ENCODE results near the gene TSPAN18.

DNA sequence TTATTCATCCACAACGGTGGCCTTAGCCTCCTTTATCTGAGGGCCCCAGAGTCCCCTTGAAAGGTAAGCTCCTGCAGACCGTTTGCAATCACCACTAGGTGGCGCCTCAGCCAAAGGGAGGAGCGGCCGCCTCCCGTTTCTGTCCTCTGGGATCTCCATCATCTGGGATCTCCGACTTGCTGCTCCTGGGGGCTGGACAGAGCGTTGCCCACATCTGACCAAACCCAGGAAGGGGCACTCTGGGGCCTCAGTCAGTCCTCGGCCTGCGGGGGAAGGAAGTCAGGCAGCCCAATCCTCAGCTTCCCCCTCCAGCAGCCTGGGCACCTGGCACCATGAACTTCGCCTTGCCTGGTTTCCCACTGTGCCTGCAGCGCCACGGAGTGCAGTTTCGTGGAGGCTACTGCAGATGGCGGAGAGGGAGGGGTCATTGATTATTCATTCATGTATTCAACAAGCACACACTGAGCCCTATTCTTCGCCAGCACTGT is 200.5 kb downstream of the TSPAN18 start:
- TF ChIP-seq, protein P1, sequence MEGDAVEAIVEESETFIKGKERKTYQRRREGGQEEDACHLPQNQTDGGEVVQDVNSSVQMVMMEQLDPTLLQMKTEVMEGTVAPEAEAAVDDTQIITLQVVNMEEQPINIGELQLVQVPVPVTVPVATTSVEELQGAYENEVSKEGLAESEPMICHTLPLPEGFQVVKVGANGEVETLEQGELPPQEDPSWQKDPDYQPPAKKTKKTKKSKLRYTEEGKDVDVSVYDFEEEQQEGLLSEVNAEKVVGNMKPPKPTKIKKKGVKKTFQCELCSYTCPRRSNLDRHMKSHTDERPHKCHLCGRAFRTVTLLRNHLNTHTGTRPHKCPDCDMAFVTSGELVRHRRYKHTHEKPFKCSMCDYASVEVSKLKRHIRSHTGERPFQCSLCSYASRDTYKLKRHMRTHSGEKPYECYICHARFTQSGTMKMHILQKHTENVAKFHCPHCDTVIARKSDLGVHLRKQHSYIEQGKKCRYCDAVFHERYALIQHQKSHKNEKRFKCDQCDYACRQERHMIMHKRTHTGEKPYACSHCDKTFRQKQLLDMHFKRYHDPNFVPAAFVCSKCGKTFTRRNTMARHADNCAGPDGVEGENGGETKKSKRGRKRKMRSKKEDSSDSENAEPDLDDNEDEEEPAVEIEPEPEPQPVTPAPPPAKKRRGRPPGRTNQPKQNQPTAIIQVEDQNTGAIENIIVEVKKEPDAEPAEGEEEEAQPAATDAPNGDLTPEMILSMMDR (IDR thresholded peaks at IDR 0.05): peak; percentile 61 to 81 (median 71)
- TF ChIP-seq POLR2AphosphoS5 (IDR thresholded peaks at IDR 0.05; ENCODE audit: insufficient read depth in 1 of 2, low read depth in 1 of 2): no peak

Measured in vagina (tissue), 2 donors.